ENCODE results near the gene PIGM. TPM values are rescaled to one million over a fixed set of nuclear protein-coding genes. Genes with fewer than 3 reads are reported as not detected.
A peak's percentile ranks its signal among the peaks of the same experiment; 100 is the strongest.

PIGM gene
- total and polyA plus RNA-seq, 2 of the 13 experiments (the other 11 are each of a cell fraction or from before 2014, with no cell fraction given): 3.4 to 4.6 TPM

- peaks cover 0 to 8% of the 10 kb centered on the region in 2 experiments; a peak in 1 of 5 replicates for H3K27me3 ChIP-seq (ENCODE audit: control insufficient read depth in 1 of 2, insufficient read depth in 2 of 2, low read length in 2 of 2)
- no TSS peak for BruUV-seq (replicated peaks)
- H3K9ac ChIP-seq (ENCODE audit: insufficient read depth, low read depth, low read length): no peak overlapping the region
- 46% methylated on average over 5 of the region's 5 CpGs for WGBS (ENCODE audit: low lambda C conversion rate)
- no peak overlapping the region for H2AFZ ChIP-seq (ENCODE audit: low read length)
- no peak overlapping the region for H3K4me3 ChIP-seq (replicated peaks in 1 of 3; ENCODE audit: insufficient read depth in 1 of 3, low read depth in 2 of 3, low read length in 3 of 3)
- CTCF ChIA-PET (ENCODE audit: low intra/inter-chr PET ratio, low total read pairs): no interaction called here
- H3K9me3 ChIP-seq (ENCODE audit: low read length): no peaks in the 10 kb centered on the region
- POLR2A ChIA-PET: no interaction called here
- ATAC-seq (no peak), DNase-seq (ENCODE audit: low spot score) (no peak), FAIRE-seq (no peak)
- H3K36me3 ChIP-seq (replicated peaks in 1 of 2; ENCODE audit: control insufficient read depth in 1 of 2, insufficient read depth in 2 of 2, low read length in 2 of 2): no peaks in the 10 kb centered on the region
- no peaks in the 10 kb centered on the region for H3K4me1 ChIP-seq (ENCODE audit: insufficient read depth, low read length)
- no peak overlapping the region for H3K4me2 ChIP-seq (ENCODE audit: low read depth, low read length)
- no peaks in the 10 kb centered on the region for H3K79me2 ChIP-seq (ENCODE audit: insufficient read depth, low read length)
- H3K27ac ChIP-seq (ENCODE audit: extremely low read length, insufficient read depth, low read length): no peak overlapping the region
- in situ Hi-C loops (cut with HindIII; ENCODE audit: extremely low pct_ligation_motif_present, low pct_unique_long_range_greater_than_20kb): no loop called here
- TF ChIP-seq IRX3 (CRISPR knock-in tag; IDR thresholded peaks at IDR 0.05; ENCODE audit: borderline replicate concordance, low read depth): no peak
- TF ChIP-seq ZSCAN9 (CRISPR knock-in tag; IDR thresholded peaks at IDR 0.05; ENCODE audit: borderline replicate concordance): no peak
- no peak for TF ChIP-seq CERS6 (CRISPR knock-in tag; IDR thresholded peaks at IDR 0.05)
- TF ChIP-seq MAFF (IDR thresholded peaks at IDR 0.05; ENCODE audit: low read depth, low read length): peak; percentile 60; the same call in 1 of the 2 replicates
- no peak for TF ChIP-seq NONO (IDR thresholded peaks at IDR 0.05)
- TF ChIP-seq NONO (CRISPR knock-in tag; conservative IDR thresholded peaks at IDR 0.05): no peak
- TF ChIP-seq ATF7 (IDR thresholded peaks at IDR 0.05): no peak
- TF ChIP-seq ATF7 (CRISPR knock-in tag; IDR thresholded peaks at IDR 0.05): no peak
- no peak for TF ChIP-seq ZNF749 (CRISPR knock-in tag; IDR thresholded peaks at IDR 0.05; ENCODE audit: borderline replicate concordance)
- TF ChIP-seq MAFK (conservative IDR thresholded peaks at IDR 0.05 in 1 of 2, IDR thresholded peaks at IDR 0.05 in 1 of 2; ENCODE audit: low read length in 2 of 2): peak; percentile 57 to 76
- no peaks in the 10 kb centered on the region for H4K20me1 ChIP-seq (ENCODE audit: insufficient read depth, low read length)
- intact Hi-C loops (cut with micrococcal nuclease; ENCODE audit: unreplicated experiment): no loop called here
Observed at GRCh38 chr1:160021376-160022074, 10.3 kb downstream of the PIGM start.
